ENCODE data around the gene TEX35.

Gene TEX35

GRCh38 chr1:178540204-178540603 lies 27.3 kb downstream of the TEX35 start:
- Histone ChIP-seq H3K27ac (no peak overlapping the region), H3K4me3 (no peak overlapping the region)
- DNase-seq (ENCODE audit: low spot score): no peak
- TF ChIP-seq CTCF (IDR thresholded peaks at IDR 0.05): no peak

- Histone ChIP-seq H3K4me3 (no peak overlapping the region), H3K27ac (no peak overlapping the region)
- DNase-seq (ENCODE audit: low spot score): peak; percentile 31
- TF ChIP-seq CTCF (IDR thresholded peaks at IDR 0.05): no peak
These were observed 27.7 kb downstream of the TEX35 start for GRCh38 chr1:178540646-178541045.

GRCh38 chr1:178541379-178541778 lies 28.5 kb downstream of the TEX35 start:
- peak overlapping the region; percentile 88 for H3K4me3 ChIP-seq
- H3K27ac ChIP-seq: no peak overlapping the region
- TF ChIP-seq CTCF (IDR thresholded peaks at IDR 0.05): no peak
- DNase-seq (ENCODE audit: low spot score): peak; percentile 69

GRCh38 chr1:178541829-178542553 lies 29.1 kb downstream of the TEX35 start:
- Histone ChIP-seq H3K27ac (peak overlapping the region; percentile 29 to 83), H3K4me3 (peak overlapping the region; percentile 88)
- DNase-seq (ENCODE audit: low spot score): no peak
- TF ChIP-seq CTCF (IDR thresholded peaks at IDR 0.05): no peak

- TF ChIP-seq CTCF (IDR thresholded peaks at IDR 0.05): peak; percentile 99
- Histone ChIP-seq H3K27ac (peak overlapping the region; percentile 29 to 83), H3K4me3 (peak overlapping the region; percentile 88)
- DNase-seq (ENCODE audit: low spot score): peak; percentile 91
These were observed 29.8 kb downstream of the TEX35 start for GRCh38 chr1:178542554-178543289.

- H3K4me3 ChIP-seq: peak overlapping the region; percentile 88
- TF ChIP-seq CTCF (IDR thresholded peaks at IDR 0.05): no peak
- peak overlapping the region in 1 of 2 donors; percentile 83 for H3K27ac ChIP-seq
- DNase-seq (ENCODE audit: low spot score): no peak
These were observed 30.3 kb downstream of the TEX35 start for GRCh38 chr1:178543290-178543607.

GRCh38 chr1:178544531-178544930 lies 31.6 kb downstream of the TEX35 start:
- no peak for TF ChIP-seq CTCF (IDR thresholded peaks at IDR 0.05)
- Histone ChIP-seq H3K27ac (no peak overlapping the region), H3K4me3 (no peak overlapping the region)
- peak; percentile 47 for DNase-seq (ENCODE audit: low spot score)

All from coronary artery (tissue), 2 donors.